ENCODE data around the gene CDK9.
"Not testable (repeated sequence)": the region's sequence is repeated elsewhere in the genome, so short reads cannot be mapped to it uniquely, and the experiment has no call there.

GRCh38 chr9:127756776-127757175, 29.1 kb upstream of the CDK9 start:
- TF ChIP-seq CTCF (IDR thresholded peaks at IDR 0.05); ZFX (IDR thresholded peaks at IDR 0.05; ENCODE audit: borderline replicate concordance): not testable (repeated sequence)
